ENCODE measurements around the gene MTA2.
"Not testable (repeated sequence)": the region's sequence is repeated elsewhere in the genome, so short reads cannot be mapped to it uniquely, and the experiment has no call there.

MTA2 gene

DNA sequence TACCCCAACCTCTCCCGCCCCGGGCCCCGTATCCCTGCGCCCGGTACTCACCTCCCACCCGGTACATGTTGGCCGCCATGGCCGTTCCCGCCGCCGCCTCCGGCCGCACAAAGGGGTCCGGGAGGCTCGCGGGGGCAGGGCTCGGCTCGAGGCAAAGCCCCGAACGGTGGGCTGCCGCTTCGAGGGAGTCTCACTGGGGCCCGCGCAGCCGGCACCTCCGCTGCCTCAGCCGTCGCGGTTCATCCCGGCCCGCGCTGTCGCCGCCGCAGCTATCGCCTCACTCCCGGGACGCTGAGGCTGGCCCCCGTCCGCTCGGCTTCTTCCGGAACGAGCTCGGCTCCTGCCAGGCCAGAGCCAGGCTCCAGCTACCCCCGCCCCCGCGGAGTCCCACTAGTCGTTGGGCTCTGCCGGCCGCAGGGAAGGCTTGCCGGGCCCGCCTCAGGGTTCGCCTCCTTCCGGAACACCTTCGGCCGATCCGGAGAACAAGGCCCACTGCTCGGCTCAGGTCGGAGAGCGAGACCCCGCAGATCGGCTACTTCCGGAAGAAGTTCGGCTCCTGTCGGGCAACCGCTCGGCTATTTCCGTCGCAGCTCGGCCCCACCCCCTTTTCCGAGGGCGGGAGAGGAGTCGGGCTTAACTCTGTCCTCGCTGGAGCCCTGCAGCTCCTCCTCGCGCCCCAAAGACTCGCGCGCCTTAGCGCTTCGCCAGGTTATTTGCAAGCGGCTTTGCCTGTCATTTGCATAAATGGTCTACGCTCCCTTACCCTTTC, at the start of gene MTA2:
MTA2 (minus strand) TSS at position 494 of the 769 bp plus-strand sequence; CDS start at position 79, 415 bp downstream.
- DNase-seq (ENCODE audit: low read depth) = peak; percentile 98

- not testable (repeated sequence) for DNase-seq (ENCODE audit: low read depth)
Measured at GRCh38 chr11:62650283-62650682, 48.6 kb upstream of the MTA2 start.

- no peak for DNase-seq (ENCODE audit: low read depth)
Measured at GRCh38 chr11:62649486-62649885, 47.8 kb upstream of the MTA2 start.

GRCh38 chr11:62648967-62649364, 47.3 kb upstream of the MTA2 start:
- DNase-seq (ENCODE audit: low read depth) = no peak

DNA sequence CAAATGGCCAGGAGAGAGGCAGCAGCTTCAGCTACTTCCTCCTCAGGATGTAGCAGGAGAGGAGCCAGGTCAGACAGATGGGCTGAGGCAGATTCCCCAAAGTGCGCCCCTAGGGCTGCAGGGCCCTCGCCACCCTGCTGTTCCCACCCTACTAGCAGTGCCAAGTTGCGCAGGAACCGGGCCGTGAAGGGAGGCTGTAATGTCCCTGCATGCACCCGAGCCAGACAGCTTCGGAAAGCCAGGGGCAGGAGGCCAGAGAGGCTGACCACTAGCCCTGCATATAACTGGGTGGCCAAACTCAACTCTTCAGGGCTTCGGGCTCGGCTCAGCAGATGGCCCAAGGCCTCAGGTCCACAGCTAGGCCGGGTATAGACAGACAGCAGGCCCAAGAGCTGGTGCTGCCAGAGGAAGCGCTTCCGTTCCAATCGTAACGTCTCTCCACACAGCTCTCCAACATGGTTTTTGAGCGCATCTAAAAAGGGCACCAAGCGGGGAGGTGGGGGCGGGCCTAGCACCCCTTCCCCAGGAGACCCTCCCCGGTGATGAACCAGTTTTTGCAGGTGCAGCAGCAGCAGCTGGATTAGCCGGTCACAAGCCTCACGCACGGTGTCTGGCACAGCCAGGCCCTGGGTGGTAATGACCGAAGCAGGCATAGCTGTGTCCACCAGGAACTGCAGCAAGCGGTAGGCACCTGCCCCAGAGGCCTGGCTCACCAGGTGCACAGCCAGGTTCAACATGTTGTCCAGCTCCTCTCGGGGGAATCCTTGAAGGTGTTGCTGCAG, 46.7 kb upstream of the MTA2 start:
- no peak for DNase-seq (ENCODE audit: low read depth)

DNA sequence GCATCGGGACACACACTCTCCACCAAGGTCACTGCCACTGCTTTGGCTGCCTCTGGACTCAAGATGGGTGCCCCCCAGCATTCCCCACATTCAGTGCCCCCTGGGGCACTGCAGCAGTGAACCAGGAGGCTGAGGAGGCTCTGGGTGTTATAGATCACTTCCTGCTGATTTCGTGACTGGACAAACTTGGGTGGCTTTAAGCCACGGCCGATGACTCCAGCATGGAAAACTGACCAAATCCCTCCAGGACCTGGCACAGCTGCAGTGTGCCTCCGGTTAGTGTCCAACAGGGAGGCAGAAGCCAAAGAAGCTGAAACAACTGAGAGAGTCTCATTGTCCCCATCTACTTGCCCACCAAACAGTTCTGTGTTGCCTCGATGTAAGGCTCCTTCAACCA, 45.9 kb upstream of the MTA2 start:
- DNase-seq (ENCODE audit: low read depth) = no peak

DNA sequence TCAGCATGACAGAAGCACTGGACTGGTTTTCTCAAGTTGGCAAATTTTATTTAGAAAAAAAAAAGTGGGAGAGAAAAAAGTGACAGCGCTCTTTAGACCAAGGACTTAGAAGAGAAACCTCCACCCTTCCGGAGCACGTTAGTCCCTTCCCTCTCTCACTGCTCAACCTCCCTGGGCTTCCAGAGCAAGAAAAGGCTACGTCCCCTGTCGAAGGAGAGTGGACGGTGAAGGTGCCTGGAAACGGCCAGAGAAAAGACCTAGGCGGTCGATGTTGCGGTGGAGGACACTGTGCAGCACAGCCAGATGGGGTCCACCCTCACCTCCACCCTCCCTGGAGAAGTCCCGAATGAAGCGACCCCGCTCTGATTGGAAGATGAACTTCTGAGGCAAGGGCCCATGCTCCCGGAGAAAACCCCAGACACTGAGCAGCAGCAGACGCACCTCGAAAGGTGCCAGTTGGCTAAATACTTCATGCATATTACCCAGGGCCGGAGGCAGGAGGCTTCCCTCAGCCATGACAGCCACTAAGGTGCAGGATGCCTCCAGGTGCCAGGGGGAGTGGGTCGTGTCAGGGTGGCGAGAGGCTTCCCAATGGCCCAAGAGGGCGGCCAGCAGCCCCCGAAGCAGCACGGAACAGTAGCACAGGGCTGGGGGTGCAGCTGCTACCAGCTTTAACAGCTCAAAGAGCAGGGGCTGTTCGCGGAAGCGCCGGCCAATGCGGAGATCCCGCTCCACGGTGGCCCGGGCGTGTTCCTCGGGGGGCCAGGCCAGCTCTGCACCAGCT, 45.4 kb upstream of the MTA2 start:
- no peak for DNase-seq (ENCODE audit: low read depth)

DNA sequence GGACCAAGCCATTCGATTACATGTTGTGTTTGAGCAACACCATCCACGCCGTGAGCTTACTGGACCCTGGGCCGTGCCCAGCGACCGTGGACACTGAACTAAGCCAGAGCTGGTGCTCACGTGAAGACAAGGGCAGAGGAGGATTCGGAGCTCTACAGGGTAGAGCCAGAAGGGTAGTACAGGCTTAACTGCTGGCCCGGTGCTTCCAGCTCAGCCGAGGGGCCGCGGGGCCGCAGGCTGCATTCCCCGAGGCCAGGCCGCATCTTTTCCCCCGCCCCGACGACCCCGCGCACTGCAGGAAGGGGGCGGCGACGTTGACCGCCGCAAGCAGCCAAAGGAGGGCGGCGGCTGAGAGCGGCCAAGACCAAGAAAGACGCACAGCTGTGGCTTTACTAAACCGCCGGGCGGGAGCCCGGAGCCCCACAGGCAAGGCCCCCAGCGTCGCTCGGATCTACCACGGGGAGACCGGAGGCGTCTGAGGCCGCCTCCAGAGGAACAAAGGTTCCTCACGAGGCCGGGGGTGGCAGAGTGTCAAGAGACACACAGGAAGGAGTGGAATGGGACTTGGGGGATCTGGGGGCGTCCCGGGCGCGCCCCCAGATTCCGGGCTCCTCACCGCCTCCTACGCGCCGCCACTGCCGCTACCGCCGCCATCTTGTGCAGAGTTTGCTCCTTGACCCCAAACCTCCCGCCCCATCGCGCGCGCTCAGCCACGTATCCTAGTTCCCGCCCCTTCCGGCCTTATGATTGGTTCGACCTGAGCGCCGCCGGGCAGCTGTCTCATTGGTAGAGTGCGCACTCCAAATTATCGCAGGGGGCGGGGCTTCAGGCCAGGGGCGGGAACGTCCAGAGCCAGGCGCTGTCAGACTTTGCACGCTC, 44.5 kb upstream of the MTA2 start, which contains the start of gene GANAB:
GANAB (minus strand) TSS at position 668 of the 879 bp plus-strand sequence; CDS start at position 654, 14 bp downstream.
- peak; percentile 99 for DNase-seq (ENCODE audit: low read depth)

DNA sequence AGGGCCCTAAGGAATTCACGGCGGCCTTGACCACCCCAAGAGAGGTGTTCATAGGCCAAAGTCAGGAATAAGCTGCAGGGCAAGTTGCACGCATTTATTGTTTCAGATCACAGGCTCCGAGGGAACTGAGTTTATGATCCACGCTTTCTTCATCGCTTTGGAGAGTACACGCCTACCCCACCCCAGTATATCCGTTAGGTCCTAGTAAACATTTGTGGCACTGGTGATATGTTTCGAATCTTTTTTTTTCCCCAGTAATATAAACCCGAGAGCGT, 43.9 kb upstream of the MTA2 start:
- no peak for DNase-seq (ENCODE audit: low read depth)

- no peak for DNase-seq (ENCODE audit: low read depth)
Measured at GRCh38 chr11:62644220-62644619, 42.6 kb upstream of the MTA2 start.

DNA sequence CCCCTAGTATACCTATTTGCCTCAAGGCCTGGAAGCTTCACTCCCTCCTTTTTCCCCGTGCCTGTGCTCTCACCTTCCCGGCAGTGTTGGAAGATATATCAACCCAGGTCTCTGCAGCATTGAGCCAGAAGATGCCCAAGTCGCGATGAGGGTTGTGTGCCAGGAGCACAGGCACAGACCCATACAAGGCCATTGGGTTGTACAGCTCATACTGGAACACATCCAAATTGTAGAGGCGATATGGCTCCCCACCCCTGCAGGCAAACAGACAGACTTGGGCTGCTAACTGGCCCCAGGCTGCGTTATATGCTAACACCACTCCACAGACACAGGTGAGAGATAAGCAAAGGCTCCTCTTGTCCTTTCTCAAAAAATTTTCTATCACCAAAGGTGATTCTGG, 30.8 kb upstream of the MTA2 start:
- DNase-seq (ENCODE audit: low read depth) = no peak

GRCh38 chr11:62627713-62628112, 26.0 kb upstream of the MTA2 start:
- DNase-seq (ENCODE audit: low read depth) = no peak

- no peak for DNase-seq (ENCODE audit: low read depth)
Measured at GRCh38 chr11:62622476-62623089, 20.9 kb upstream of the MTA2 start.

GRCh38 chr11:62621567-62622470, 20.2 kb upstream of the MTA2 start, which contains the start of gene B3GAT3:
Gene B3GAT3 (minus strand): TSS chr11:62621986. CDS start chr11:62621947, 39 bp downstream.
- peak; percentile 92 for DNase-seq (ENCODE audit: low read depth)

DNA sequence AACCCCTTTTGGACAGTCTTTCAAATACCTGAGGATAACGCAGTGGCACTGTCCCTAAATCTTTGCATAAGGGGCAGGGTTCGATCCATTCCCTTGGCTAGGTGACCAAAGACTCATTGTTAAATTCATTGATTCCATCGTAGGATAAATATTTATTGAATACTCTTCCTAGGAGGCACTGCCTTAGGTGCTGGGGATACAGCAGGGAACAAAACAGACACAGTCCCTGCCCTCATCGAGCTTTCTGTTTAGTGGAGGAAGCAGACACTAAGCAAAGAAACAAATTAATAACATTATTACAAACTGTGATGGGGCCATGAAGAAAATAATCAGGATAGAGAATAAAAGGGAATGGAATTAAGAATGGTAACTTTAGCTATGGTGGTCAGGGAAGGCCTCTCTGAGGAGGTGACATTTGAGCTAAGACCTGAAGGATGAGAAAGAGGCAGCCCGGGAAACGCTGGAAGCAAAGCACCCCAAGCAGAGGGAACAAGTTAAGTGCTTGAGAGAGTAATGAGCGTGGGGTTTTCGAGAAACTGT, 19.4 kb upstream of the MTA2 start:
- DNase-seq (ENCODE audit: low read depth) = no peak

DNA sequence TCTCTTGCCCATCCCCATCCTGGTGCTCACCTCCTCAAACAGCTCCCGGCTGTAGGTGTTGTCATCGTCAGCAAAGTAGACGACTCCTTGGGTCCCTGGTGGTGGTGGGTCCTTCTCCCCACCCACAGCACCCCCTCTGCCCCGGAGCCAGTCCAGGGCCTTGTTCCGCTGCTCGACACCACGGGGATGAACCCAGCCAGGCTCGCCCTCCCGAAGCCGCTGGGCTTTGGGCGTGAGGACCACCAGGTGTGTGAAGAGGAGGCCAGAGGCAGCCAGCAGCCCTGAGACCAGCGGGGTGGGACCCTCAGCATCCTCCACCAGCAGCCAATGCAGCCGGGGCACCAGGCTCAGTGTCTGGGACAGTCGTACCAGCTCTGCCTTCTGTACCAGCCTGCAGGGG, 15.3 kb upstream of the MTA2 start:
- not testable (repeated sequence) for DNase-seq (ENCODE audit: low read depth)

GRCh38 chr11:62615521-62615920, 13.9 kb upstream of the MTA2 start:
- no peak for DNase-seq (ENCODE audit: low read depth)

GRCh38 chr11:62614275-62614674, 12.6 kb upstream of the MTA2 start:
- DNase-seq (ENCODE audit: low read depth) = no peak

DNA sequence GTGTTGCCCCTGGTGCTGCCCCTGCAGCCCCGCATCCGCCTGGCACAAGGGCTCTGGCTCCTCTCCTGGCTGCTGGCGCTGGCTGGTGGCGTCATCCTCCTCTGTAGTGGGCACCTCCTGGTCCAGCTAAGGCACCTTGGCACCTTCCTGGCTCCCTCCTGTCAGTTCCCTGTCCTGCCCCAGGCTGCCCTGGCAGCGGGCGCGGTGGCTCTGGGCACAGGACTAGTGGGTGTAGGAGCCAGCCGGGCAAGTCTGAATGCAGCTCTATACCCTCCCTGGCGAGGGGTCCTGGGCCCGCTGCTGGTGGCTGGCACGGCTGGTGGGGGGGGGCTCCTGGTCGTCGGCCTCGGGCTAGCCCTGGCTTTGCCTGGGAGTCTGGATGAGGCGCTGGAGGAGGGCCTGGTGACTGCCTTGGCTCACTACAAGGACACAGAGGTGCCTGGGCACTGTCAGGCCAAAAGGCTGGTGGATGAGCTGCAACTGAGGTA, 11.7 kb upstream of the MTA2 start:
- DNase-seq (ENCODE audit: low read depth) = no peak

Data from stimulated activated CD8-positive, alpha-beta memory T cell treated with anti-CD3 and anti-CD28 coated beads, Interleukin-7, amount 100 ng/mL, for 24 hours (primary cell).